Loucy (cell line): ENCODE data around the gene KYNU.

Experiments
- H2AFZ ChIP-seq: fragments of 200-600 bp; sonication (generic); 2 replicates; pipeline ENCODE4 v1.6.0; 2016; ENCODE audit warnings: antibody characterized with exemption, mild to moderate bottlenecking, low read length, moderate library complexity
- H3F3A ChIP-seq: fragments of 200-600 bp; 2 replicates; pipeline ENCODE4 v1.6.0; 2016; ENCODE audit warnings: antibody characterized with exemption, low read depth, mild to moderate bottlenecking
- H3K27me3 ChIP-seq: fragments of 200-600 bp; sonication (generic); 2 replicates; pipeline ENCODE4 v1.6.1; 2014; ENCODE audit warnings: low read length, mild to moderate bottlenecking; ENCODE audit not compliant: insufficient read depth, poor library complexity, severe bottlenecking
- H3K36me3 ChIP-seq: fragments of 200-600 bp; sonication (generic); 2 replicates; pipeline ENCODE4 v1.6.1; 2016; ENCODE audit warnings: low read length; ENCODE audit not compliant: insufficient read depth
- H3K4me1 ChIP-seq: fragments of 200-600 bp; sonication (generic); 2 replicates; pipeline ENCODE4 v1.5.1; 2014; ENCODE audit warnings: low read length, mild to moderate bottlenecking; ENCODE audit not compliant: insufficient read depth, poor library complexity, severe bottlenecking
- H3K4me2 ChIP-seq: fragments of 200-600 bp; sonication (generic); 2 replicates; pipeline ENCODE4 v1.6.0; 2014; ENCODE audit warnings: antibody characterized with exemption, low read length, low read depth, mild to moderate bottlenecking; ENCODE audit not compliant: poor library complexity, severe bottlenecking
- H3K4me3 ChIP-seq: fragments of 200-600 bp; sonication (generic); 2 replicates; pipeline ENCODE4 v1.5.1; 2014; ENCODE audit warnings: low read length, mild to moderate bottlenecking, mixed read lengths; ENCODE audit not compliant: poor library complexity, severe bottlenecking
- H3K79me2 ChIP-seq: fragments of 200-600 bp; sonication (generic); 2 replicates; pipeline ENCODE4 v1.6.1; 2014; ENCODE audit warnings: low read length; ENCODE audit not compliant: insufficient read depth
- H3K9ac ChIP-seq: fragments of 200-600 bp; sonication (generic); 2 replicates; pipeline ENCODE4 v1.6.0; 2014; ENCODE audit warnings: mild to moderate bottlenecking, low read depth, low read length, moderate library complexity; ENCODE audit not compliant: poor library complexity, severe bottlenecking
- H3K9me2 ChIP-seq: fragments of 200-600 bp; sonication (generic); replicated peaks from 2 replicates; pipeline ENCODE4 v1.6.1; 2016; ENCODE audit warnings: low read depth, low read length, mixed read lengths
- H3K9me3 ChIP-seq: fragments of 200-600 bp; sonication (generic); 2 replicates; pipeline ENCODE4 v1.6.1; 2014; ENCODE audit warnings: mild to moderate bottlenecking, antibody characterized with exemption, low read length, low read depth; ENCODE audit not compliant: insufficient read depth
- H4K20me1 ChIP-seq: fragments of 200-600 bp; sonication (generic); 2 replicates; pipeline ENCODE4 v1.6.0; 2014; ENCODE audit warnings: antibody characterized with exemption, low read length, mild to moderate bottlenecking; ENCODE audit not compliant: insufficient read depth, poor library complexity, severe bottlenecking
- CTCF ChIP-seq: fragments of 200-600 bp; sonication (generic); conservative IDR thresholded peaks from 2 replicates; pipeline ENCODE4 v1.5.1; 2014; ENCODE audit warnings: mild to moderate bottlenecking, antibody characterized with exemption, low read length
- EZH2phosphoT487 ChIP-seq: fragments of 200-600 bp; IDR thresholded peaks from 2 replicates; pipeline ENCODE4 v1.6.1; 2018; ENCODE audit warnings: antibody characterized with exemption, mild to moderate bottlenecking, moderate library complexity, borderline replicate concordance

Gene KYNU

GRCh38 chr2:143068094-143068493 is 190.6 kb downstream of the KYNU start:
- Histone ChIP-seq H3K4me2 (no peak overlapping the region), H2AFZ (no peak overlapping the region), H4K20me1 (no peaks in the 10 kb centered on the region)

GRCh38 chr2:143068509-143068908 is 191.0 kb downstream of the KYNU start:
- Histone ChIP-seq H3K4me1 (no peaks in the 10 kb centered on the region), H3K27me3 (no peaks in the 10 kb centered on the region), H3K79me2 (no peaks in the 10 kb centered on the region), H3K9me3 (0 out of 2 replicates have a peak, but pooled peaks cover 7% of the 10 kb centered on the region), H3K4me2 (no peak overlapping the region), H4K20me1 (no peaks in the 10 kb centered on the region), H3K9ac (no peak overlapping the region), H3K9me2 (no peaks in the 10 kb centered on the region), H3K36me3 (no peaks in the 10 kb centered on the region; the same call in 1 of the 2 replicates), H3K4me3 (no peak overlapping the region), H3F3A (no peaks in the 10 kb centered on the region), H2AFZ (no peak overlapping the region)
- TF ChIP-seq CTCF (no peak), EZH2phosphoT487 (no peak)

More at GRCh38 chr2:143068094-143068493, 190.6 kb downstream of the KYNU start:
- TF ChIP-seq CTCF (no peak), EZH2phosphoT487 (no peak)
- 0 out of 2 replicates have a peak, but pooled peaks cover 7% of the 10 kb centered on the region for H3K9me3 ChIP-seq
- H3K79me2 ChIP-seq: no peaks in the 10 kb centered on the region
- no peaks in the 10 kb centered on the region for H3K27me3 ChIP-seq
- H3K9ac ChIP-seq: no peak overlapping the region
- no peaks in the 10 kb centered on the region for H3F3A ChIP-seq
- H3K9me2 ChIP-seq: no peaks in the 10 kb centered on the region
- H3K36me3 ChIP-seq: no peaks in the 10 kb centered on the region; the same call in 1 of the 2 replicates
- no peak overlapping the region for H3K4me3 ChIP-seq
- H3K4me1 ChIP-seq: no peaks in the 10 kb centered on the region

- H3K27me3 ChIP-seq: no peaks in the 10 kb centered on the region
- H4K20me1 ChIP-seq: no peaks in the 10 kb centered on the region
- no peak overlapping the region for H2AFZ ChIP-seq
- H3K36me3 ChIP-seq: no peaks in the 10 kb centered on the region
- no peak overlapping the region for H3K9ac ChIP-seq
- H3K4me2 ChIP-seq: no peak overlapping the region
- no peaks in the 10 kb centered on the region for H3K9me2 ChIP-seq
- no peaks in the 10 kb centered on the region for H3K4me1 ChIP-seq
- H3K79me2 ChIP-seq: no peaks in the 10 kb centered on the region
- H3F3A ChIP-seq: no peaks in the 10 kb centered on the region
- H3K9me3 ChIP-seq: no peaks in the 10 kb centered on the region; the same call in 1 of the 2 replicates
- H3K4me3 ChIP-seq: no peak overlapping the region
- TF ChIP-seq CTCF: no peak
- TF ChIP-seq EZH2phosphoT487: no peak
Observed at GRCh38 chr2:143070704-143071103, 193.2 kb downstream of the KYNU start.
